Ascending aorta (tissue), 2 donors: Measurements from ENCODE around the gene MAGOH. TPM values are rescaled to one million over a fixed set of nuclear protein-coding genes. Genes with fewer than 3 reads are reported as not detected.

Experiments
- DNase-seq, 2 donors: peaks; one replicate each; pipeline ENCODE4 v3.0.0-alpha.2; 2019; ENCODE audit warnings: low spot score in 2 of 2
- H3K27ac ChIP-seq, 2 donors: fragments of 200-600 bp; sonication (generic); one replicate each; pipeline ENCODE4 v1.5.1; 2016 to 2017; ENCODE audit warnings: mild to moderate bottlenecking in 1 of 2
- H3K27me3 ChIP-seq: fragments of 200-600 bp; sonication (generic); one replicate; pipeline ENCODE4 v1.5.1; 2017
- H3K36me3 ChIP-seq, 2 donors: fragments of 200-600 bp; sonication (generic); one replicate each; pipeline ENCODE4 v1.5.1; 2016
- H3K4me1 ChIP-seq, 2 donors: fragments of 200-600 bp; sonication (generic); one replicate each; pipeline ENCODE4 v1.5.1; 2016 to 2017; ENCODE audit warnings: mild to moderate bottlenecking in 1 of 2
- H3K4me3 ChIP-seq, 2 donors: fragments of 200-600 bp; sonication (generic); one replicate each; pipeline ENCODE4 v1.5.1; 2016 to 2017; ENCODE audit warnings: mild to moderate bottlenecking in 1 of 2
- H3K9me3 ChIP-seq, 2 donors: fragments of 200-600 bp; sonication (generic); one replicate each; pipeline ENCODE4 v1.5.1; 2016
- CTCF ChIP-seq, 3 experiments: fragments of 200-600 bp in 2 of 3; fragments of 450-650 bp in 1 of 3; sonication (generic) in 2 of 3; IDR thresholded peaks; one replicate each; pipeline ENCODE4 v1.5.1; 2016 to 2019; ENCODE audit warnings: antibody characterized with exemption in 3 of 3, mild to moderate bottlenecking in 1 of 3, moderate library complexity in 1 of 3
- intact Hi-C: fragments of 100-400 bp; cut with DNase I; formaldehyde crosslinking; loops from one replicate; pipeline ENCODE4 v1.15.1; 2023
- total RNA-seq: library from RNA; depleted of rRNA; stranded (reverse); fragments of >200 nt; gene quantifications from one replicate; pipeline ENCODE4 v1.1.0, GENCODE V29; 2016

The MAGOH gene
- total RNA-seq, 1 donor from 2014 or later: 10.9 TPM

DNA sequence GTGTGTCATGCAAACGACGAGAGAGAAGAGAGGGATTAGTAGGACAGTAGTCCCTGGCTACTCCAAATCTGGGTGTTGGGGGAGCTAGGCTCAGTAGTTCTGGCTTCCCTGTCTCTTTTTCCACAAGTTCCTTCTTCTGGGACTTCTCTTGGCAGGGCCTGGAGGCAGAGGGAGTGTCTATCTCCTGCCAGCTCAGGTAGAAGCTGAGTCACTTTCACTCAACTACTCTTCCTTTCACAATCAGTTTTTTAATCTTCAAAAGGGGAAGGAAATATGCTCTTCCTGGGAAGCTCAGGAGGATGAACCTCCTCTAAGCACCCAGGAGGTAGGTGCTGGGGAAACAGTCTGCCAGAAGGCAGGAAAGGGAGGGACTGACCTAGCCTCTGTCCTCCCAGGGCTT lies 35.2 kb upstream of the MAGOH start:
- no peak for TF ChIP-seq CTCF (IDR thresholded peaks at IDR 0.05)
- no peak for DNase-seq
- intact Hi-C loops: no loop called here

GRCh38 chr1:53272349-53272748 lies 34.0 kb upstream of the MAGOH start:
- H3K4me3 ChIP-seq: no peak overlapping the region
- no peaks in the 10 kb centered on the region for H3K4me1 ChIP-seq
- H3K27me3 ChIP-seq: no peaks in the 10 kb centered on the region
- H3K27ac ChIP-seq: no peak overlapping the region
- H3K9me3 ChIP-seq: no peaks in the 10 kb centered on the region
- no peak for TF ChIP-seq CTCF (IDR thresholded peaks at IDR 0.05)
- H3K36me3 ChIP-seq: peaks cover 4 to 6% of the 10 kb centered on the region in 2 donors
- intact Hi-C loops: no loop called here
- DNase-seq: no peak

More for the DNA sequence above, 35.2 kb upstream of the MAGOH start:
- no peaks in the 10 kb centered on the region for H3K27me3 ChIP-seq
- H3K27ac ChIP-seq: no peak overlapping the region
- no peaks in the 10 kb centered on the region for H3K4me1 ChIP-seq
- H3K4me3 ChIP-seq: no peak overlapping the region
- no peaks in the 10 kb centered on the region for H3K9me3 ChIP-seq
- H3K36me3 ChIP-seq: peaks cover 4 to 6% of the 10 kb centered on the region in 2 donors

DNA sequence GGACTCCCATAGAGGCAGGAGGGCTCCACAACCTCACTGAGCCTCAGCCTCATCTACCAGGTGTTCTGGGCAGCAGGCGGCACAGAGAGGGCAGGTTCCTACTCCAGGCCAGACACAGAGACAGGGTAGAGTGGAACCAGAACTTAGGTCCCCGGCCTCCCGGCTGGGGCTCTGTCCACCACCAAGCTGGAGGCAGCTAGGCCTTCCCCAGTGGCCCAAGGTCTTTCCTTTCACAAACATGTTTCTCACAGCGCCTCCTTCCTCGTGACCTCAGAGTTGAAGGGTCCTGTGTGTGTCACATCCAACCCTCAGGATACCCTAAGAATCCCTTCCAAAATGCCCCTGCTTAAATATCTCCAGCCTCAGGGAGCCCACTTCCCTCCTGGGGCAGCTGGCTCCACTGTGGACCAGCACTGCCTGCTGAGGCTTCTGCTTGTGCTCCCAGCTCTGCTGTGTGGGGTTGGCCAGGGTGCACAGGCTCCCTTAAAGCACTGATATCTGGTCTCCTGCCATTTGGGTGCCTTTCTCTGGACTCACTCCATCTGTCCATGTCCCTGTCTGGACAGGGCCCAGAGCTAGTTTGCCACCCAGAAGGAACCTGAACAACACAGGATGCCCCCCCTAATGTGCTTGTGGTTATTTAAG lies 33.2 kb upstream of the MAGOH start:
- TF ChIP-seq CTCF (IDR thresholded peaks at IDR 0.05): no peak

GRCh38 chr1:53270873-53271272 lies 32.6 kb upstream of the MAGOH start:
- peaks cover 4 to 6% of the 10 kb centered on the region in 2 donors for H3K36me3 ChIP-seq
- no peaks in the 10 kb centered on the region for H3K27me3 ChIP-seq
- intact Hi-C loops: no loop called here
- H3K4me1 ChIP-seq: no peaks in the 10 kb centered on the region
- H3K27ac ChIP-seq: no peak overlapping the region
- H3K9me3 ChIP-seq: no peaks in the 10 kb centered on the region
- no peak for TF ChIP-seq CTCF (IDR thresholded peaks at IDR 0.05)
- DNase-seq: peak in 1 of 2 donors; percentile 43
- no peak overlapping the region for H3K4me3 ChIP-seq

More for the DNA sequence above, 33.2 kb upstream of the MAGOH start:
- no peak for DNase-seq
- Histone ChIP-seq H3K4me3 (no peak overlapping the region), H3K36me3 (peaks cover 4 to 6% of the 10 kb centered on the region in 2 donors), H3K27me3 (no peaks in the 10 kb centered on the region), H3K27ac (no peak overlapping the region), H3K9me3 (no peaks in the 10 kb centered on the region), H3K4me1 (no peaks in the 10 kb centered on the region)
- intact Hi-C loops: no loop called here

GRCh38 chr1:53270107-53270506 lies 31.8 kb upstream of the MAGOH start:
- no peak overlapping the region for H3K4me3 ChIP-seq
- H3K4me1 ChIP-seq: no peaks in the 10 kb centered on the region
- H3K36me3 ChIP-seq: peaks cover 4 to 6% of the 10 kb centered on the region in 2 donors
- TF ChIP-seq CTCF (IDR thresholded peaks at IDR 0.05): no peak
- intact Hi-C loops: no loop called here
- no peaks in the 10 kb centered on the region for H3K9me3 ChIP-seq
- no peak overlapping the region for H3K27ac ChIP-seq
- DNase-seq: peak in 1 of 2 donors; percentile 22
- no peaks in the 10 kb centered on the region for H3K27me3 ChIP-seq
